Smooth muscle cell (in vitro differentiated cells): ENCODE data around the gene SNAPC4. TPM values are rescaled to one million over a fixed set of nuclear protein-coding genes. Genes with fewer than 3 reads are reported as not detected.

Source experiments
- DNase-seq: peaks from one replicate; lab custom pipeline; 2025; ENCODE audit not compliant: unreplicated experiment; lab: John Stamatoyannopoulos, UW
- H2AFZ ChIP-seq: fragments of 200-600 bp; sonication (generic); 2 replicates; pipeline ENCODE4 v1.6.0; 2016; ENCODE audit warnings: antibody characterized with exemption, low read depth, mild to moderate bottlenecking
- H3F3A ChIP-seq: fragments of 200-600 bp; sonication (generic); 2 replicates; pipeline ENCODE4 v1.6.0; 2017; ENCODE audit warnings: antibody characterized with exemption, low read depth
- H3K27ac ChIP-seq: fragments of 200-600 bp; sonication (generic); 2 replicates; pipeline ENCODE4 v1.5.1; 2016; ENCODE audit warnings: low read depth, mild to moderate bottlenecking
- H3K27me3 ChIP-seq: fragments of 200-600 bp; sonication (generic); 2 replicates; pipeline ENCODE4 v1.6.1; 2016; ENCODE audit warnings: low read depth, mild to moderate bottlenecking
- H3K36me3 ChIP-seq: fragments of 200-600 bp; sonication (generic); 2 replicates; pipeline ENCODE4 v1.5.1; 2016; ENCODE audit warnings: low read depth
- H3K4me1 ChIP-seq: fragments of 200-600 bp; sonication (generic); 2 replicates; pipeline ENCODE4 v1.5.1; 2016; ENCODE audit warnings: low read depth
- H3K4me2 ChIP-seq: fragments of 200-600 bp; sonication (generic); 2 replicates; pipeline ENCODE4 v1.6.0; 2016; ENCODE audit warnings: mild to moderate bottlenecking
- H3K4me3 ChIP-seq: fragments of 200-600 bp; sonication (generic); 2 replicates; pipeline ENCODE4 v1.5.1; 2016; ENCODE audit warnings: mild to moderate bottlenecking
- H3K79me2 ChIP-seq: fragments of 200-600 bp; sonication (generic); 2 replicates; pipeline ENCODE4 v1.6.0; 2016; ENCODE audit warnings: low read depth, mild to moderate bottlenecking
- H3K9ac ChIP-seq: fragments of 200-600 bp; sonication (generic); 2 replicates; pipeline ENCODE4 v1.6.0; 2016; ENCODE audit warnings: low read depth
- H3K9me3 ChIP-seq: fragments of 200-600 bp; sonication (generic); replicated peaks from 2 replicates; pipeline ENCODE4 v1.5.1; 2016; ENCODE audit warnings: low read depth
- H4K20me1 ChIP-seq: fragments of 200-600 bp; sonication (generic); 2 replicates; pipeline ENCODE4 v1.6.0; 2016; ENCODE audit warnings: low read depth
- CTCF ChIP-seq: fragments of 200-600 bp; sonication (generic); IDR thresholded peaks from 2 replicates; pipeline ENCODE4 v1.5.1; 2017; ENCODE audit warnings: borderline replicate concordance, mild to moderate bottlenecking, antibody characterized with exemption; ENCODE audit not compliant: insufficient read depth, poor library complexity, severe bottlenecking
- WGBS: methylation state at CpG from one replicate; pipeline ENCODE4 v1.1.7; 2016; ENCODE audit warnings: low lambda C conversion rate; 5-methylcytosine and 5-hydroxymethylcytosine counted together
- polyA plus RNA-seq: library from polyadenylated mRNA; unstranded; fragments of >200 nt; fragmentation: Nextera tagmentation; extraction: Ambion mirVana; gene quantifications from 2 replicates; pipeline ENCODE4 v1.2.1, GENCODE V29; 2016
- total RNA-seq: library from RNA; depleted of rRNA; stranded (reverse); fragments of >200 nt; gene quantifications from 2 replicates; pipeline ENCODE4 v1.2.3, GENCODE V29; 2014

The SNAPC4 gene
- total and polyA plus RNA-seq, 2 experiments from 2014 or later = 4.2 to 9.0 TPM

DNA sequence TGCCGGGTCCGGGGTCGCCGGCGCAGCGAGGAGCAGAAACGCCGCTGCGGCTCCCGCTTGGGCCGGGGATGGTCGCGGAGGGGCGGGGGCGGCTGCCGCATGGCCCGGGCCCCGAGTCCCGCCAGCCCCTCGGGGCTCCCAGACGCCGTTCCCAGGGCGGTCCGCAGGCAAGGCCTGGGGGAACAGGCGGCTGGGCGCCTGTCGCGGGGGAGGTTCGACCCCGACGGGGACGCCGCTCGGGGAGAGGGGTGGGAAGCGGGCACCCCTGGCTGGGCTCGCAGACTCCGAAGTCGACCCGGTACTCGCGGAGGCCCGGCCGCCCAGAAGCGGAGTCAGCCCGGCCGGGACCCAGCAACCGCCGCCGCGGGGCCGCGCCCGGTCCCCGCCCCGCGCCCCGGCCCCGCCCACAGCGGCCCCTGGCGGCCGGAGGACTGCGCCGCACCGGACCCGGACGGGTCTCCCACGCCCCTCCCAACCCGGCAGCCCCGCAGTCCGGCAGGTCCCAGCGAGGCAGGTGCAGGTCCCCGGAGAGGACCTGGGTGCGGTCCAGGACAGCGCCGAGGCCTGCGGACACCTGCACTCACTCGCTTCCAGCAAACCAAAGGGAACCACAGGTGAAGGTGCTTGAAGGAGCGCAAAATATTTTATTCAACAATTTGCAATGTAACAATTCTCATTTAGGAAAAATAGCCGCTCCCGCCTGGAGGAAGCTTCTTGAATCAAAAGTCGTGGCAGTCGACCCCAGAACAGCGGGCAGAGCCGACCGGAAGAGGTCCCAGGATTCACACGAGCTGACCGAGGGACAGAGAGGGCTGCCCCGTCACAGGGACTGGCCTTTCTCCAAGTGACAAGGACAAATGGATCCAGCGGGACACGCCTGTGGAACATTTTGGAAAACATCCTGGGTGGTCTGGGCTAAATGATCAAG lies 39.8 kb upstream of the SNAPC4 start, which contains the start of gene INPP5E:
TSS of gene INPP5E (minus strand) at position 365 of the 928 bp plus-strand sequence. CDS start 426 bp downstream, outside the sequence.
- peak; percentile 49 for TF ChIP-seq CTCF
- peaks cover 7% of the 10 kb centered on the region for H3K4me1 ChIP-seq
- no peaks in the 10 kb centered on the region for H3K36me3 ChIP-seq
- peaks cover 26% of the 10 kb centered on the region for H3F3A ChIP-seq
- H3K4me2 ChIP-seq = peak within 1 kb of the TSS; percentile 100
- H3K79me2 ChIP-seq = peaks cover 36% of the 10 kb centered on the region
- H3K9me3 ChIP-seq = no peaks in the 10 kb centered on the region
- H2AFZ ChIP-seq = no peak within 1 kb of the TSS
- DNase-seq = peak; percentile 46
- WGBS = 25% methylated on average over 47 of the region's 90 CpGs
- no peaks in the 10 kb centered on the region for H3K27me3 ChIP-seq
- peaks cover 91% of the 10 kb centered on the region for H4K20me1 ChIP-seq
- H3K4me3 ChIP-seq = peak within 1 kb of the TSS; percentile 96
- H3K9ac ChIP-seq = peak within 1 kb of the TSS; percentile 90
- H3K27ac ChIP-seq = no peak within 1 kb of the TSS

GRCh38 chr9:136438548-136439480 lies 38.8 kb upstream of the SNAPC4 start:
- no peak overlapping the region for H2AFZ ChIP-seq
- no peak overlapping the region for H3K27ac ChIP-seq
- H3K4me2 ChIP-seq = peak overlapping the region; percentile 100
- H3K27me3 ChIP-seq = no peaks in the 10 kb centered on the region
- H3K9me3 ChIP-seq = no peaks in the 10 kb centered on the region
- H3K4me3 ChIP-seq = peak overlapping the region; percentile 96
- peak; percentile 22 for DNase-seq
- WGBS = under 1% methylated on average over 67 of the region's 91 CpGs
- TF ChIP-seq CTCF = no peak
- H3K9ac ChIP-seq = peak overlapping the region; percentile 90
- peaks cover 92% of the 10 kb centered on the region for H4K20me1 ChIP-seq
- H3K79me2 ChIP-seq = peaks cover 39% of the 10 kb centered on the region
- H3K36me3 ChIP-seq = no peaks in the 10 kb centered on the region
- peaks cover 26% of the 10 kb centered on the region for H3F3A ChIP-seq
- peaks cover 7% of the 10 kb centered on the region for H3K4me1 ChIP-seq

DNA sequence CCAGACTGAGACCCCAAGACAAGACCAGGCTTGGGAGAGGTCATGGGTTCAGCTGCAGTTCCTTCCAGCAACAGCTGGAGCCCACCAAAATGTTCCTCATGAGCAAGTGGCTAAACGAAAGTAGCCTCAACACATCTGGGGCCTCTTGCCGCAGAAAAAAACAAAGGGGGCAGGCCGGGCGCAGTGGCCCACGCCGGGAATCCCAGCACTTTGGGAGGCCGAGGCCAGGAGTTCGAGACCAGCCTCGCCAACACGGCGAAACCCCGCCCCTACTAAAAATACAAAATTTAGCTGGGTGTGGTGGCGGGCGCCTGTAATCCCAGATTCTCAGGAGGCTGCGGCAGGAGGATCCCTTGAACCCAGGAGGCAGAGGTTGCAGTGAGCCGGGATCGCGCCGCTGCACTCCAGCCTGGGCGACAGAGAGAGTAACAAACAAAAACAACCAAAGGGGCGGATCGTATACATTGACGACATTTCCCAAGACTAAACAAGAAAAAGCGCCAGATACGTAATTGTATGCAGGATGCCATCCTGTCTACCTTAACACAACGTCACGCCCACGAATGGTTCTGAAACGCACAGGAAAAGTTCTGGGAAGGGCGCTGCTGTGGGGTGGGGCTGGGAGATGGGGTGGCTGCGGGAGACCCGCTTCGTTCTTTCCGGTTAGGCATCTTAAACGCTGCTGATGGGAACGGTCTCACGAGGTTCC lies 38.0 kb upstream of the SNAPC4 start:
- H2AFZ ChIP-seq = no peak overlapping the region
- peak overlapping the region; percentile 100 for H3K4me2 ChIP-seq
- H3K4me3 ChIP-seq = peak overlapping the region; percentile 96
- no peak overlapping the region for H3K27ac ChIP-seq
- H3F3A ChIP-seq = peaks cover 22% of the 10 kb centered on the region
- TF ChIP-seq CTCF = no peak
- peak overlapping the region; percentile 90 for H3K9ac ChIP-seq
- no peaks in the 10 kb centered on the region for H3K36me3 ChIP-seq
- H4K20me1 ChIP-seq = peaks cover 94% of the 10 kb centered on the region
- DNase-seq = no peak
- peaks cover 7% of the 10 kb centered on the region for H3K4me1 ChIP-seq
- H3K9me3 ChIP-seq = no peaks in the 10 kb centered on the region
- H3K27me3 ChIP-seq = no peaks in the 10 kb centered on the region
- 55% methylated on average over 37 of the region's 37 CpGs for WGBS
- peaks cover 40% of the 10 kb centered on the region for H3K79me2 ChIP-seq
